ENCODE data around the gene CRYGN.

Gene CRYGN

GRCh38 chr7:151410405-151411390 lies 29.2 kb downstream of the CRYGN start:
- TF ChIP-seq NFRKB (IDR thresholded peaks at IDR 0.05), result no peak
- no peak for TF ChIP-seq FOXM1 (IDR thresholded peaks at IDR 0.05; ENCODE audit: borderline replicate concordance)
- no peak for TF ChIP-seq ZNF384 (IDR thresholded peaks at IDR 0.05)
- TF ChIP-seq ARNT (IDR thresholded peaks at IDR 0.05), result no peak
- no peak for TF ChIP-seq CTBP1 (IDR thresholded peaks at IDR 0.05; ENCODE audit: borderline replicate concordance)
- TF ChIP-seq LEF1 (IDR thresholded peaks at IDR 0.05; ENCODE audit: borderline replicate concordance), result no peak
- no peak for TF ChIP-seq BHLHE40 (IDR thresholded peaks at IDR 0.05; ENCODE audit: borderline replicate concordance)
- TF ChIP-seq TARDBP (IDR thresholded peaks at IDR 0.05), result no peak
- TF ChIP-seq FOXA1 (IDR thresholded peaks at IDR 0.05), result no peak
- no peak for DNase-seq (ENCODE audit: extremely low spot score)
- ChIA-PET CTCF (no interaction called here), POLR2A (no interaction called here)

GRCh38 chr7:151409667-151410404 lies 30.1 kb downstream of the CRYGN start, which contains the start of gene WDR86:
Gene WDR86 (minus strand): TSS chr7:151410038. CDS start chr7:151409589, 449 bp downstream.
- DNase-seq (ENCODE audit: extremely low spot score), result no peak
- TF ChIP-seq FOXK2 (IDR thresholded peaks at IDR 0.05) (no peak), BHLHE40 (IDR thresholded peaks at IDR 0.05; ENCODE audit: borderline replicate concordance) (no peak), FOXM1 (IDR thresholded peaks at IDR 0.05; ENCODE audit: borderline replicate concordance) (no peak), LEF1 (IDR thresholded peaks at IDR 0.05; ENCODE audit: borderline replicate concordance) (no peak), L3MBTL2 (conservative IDR thresholded peaks at IDR 0.05) (no peak), SP1 (IDR thresholded peaks at IDR 0.05) (no peak), HDGF (IDR thresholded peaks at IDR 0.05; ENCODE audit: borderline replicate concordance) (no peak), ARNT (IDR thresholded peaks at IDR 0.05) (no peak), FOXA1 (IDR thresholded peaks at IDR 0.05) (no peak), SUZ12 (IDR thresholded peaks at IDR 0.05) (no peak), CTBP1 (IDR thresholded peaks at IDR 0.05; ENCODE audit: borderline replicate concordance) (no peak), ZNF384 (IDR thresholded peaks at IDR 0.05) (no peak), NFRKB (IDR thresholded peaks at IDR 0.05) (no peak), ELF4 (IDR thresholded peaks at IDR 0.05) (no peak), TARDBP (IDR thresholded peaks at IDR 0.05) (no peak)
- TF ChIP-seq, protein P1, sequence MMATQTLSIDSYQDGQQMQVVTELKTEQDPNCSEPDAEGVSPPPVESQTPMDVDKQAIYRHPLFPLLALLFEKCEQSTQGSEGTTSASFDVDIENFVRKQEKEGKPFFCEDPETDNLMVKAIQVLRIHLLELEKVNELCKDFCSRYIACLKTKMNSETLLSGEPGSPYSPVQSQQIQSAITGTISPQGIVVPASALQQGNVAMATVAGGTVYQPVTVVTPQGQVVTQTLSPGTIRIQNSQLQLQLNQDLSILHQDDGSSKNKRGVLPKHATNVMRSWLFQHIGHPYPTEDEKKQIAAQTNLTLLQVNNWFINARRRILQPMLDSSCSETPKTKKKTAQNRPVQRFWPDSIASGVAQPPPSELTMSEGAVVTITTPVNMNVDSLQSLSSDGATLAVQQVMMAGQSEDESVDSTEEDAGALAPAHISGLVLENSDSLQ (IDR thresholded peaks at IDR 0.05), result no peak
- ChIA-PET POLR2A (no interaction called here), CTCF (no interaction called here)

GRCh38 chr7:151408839-151409666 lies 30.9 kb downstream of the CRYGN start:
- ChIA-PET CTCF (no interaction called here), POLR2A (no interaction called here)
- TF ChIP-seq CTBP1 (IDR thresholded peaks at IDR 0.05; ENCODE audit: borderline replicate concordance) (no peak), ZNF384 (IDR thresholded peaks at IDR 0.05) (no peak), NFRKB (IDR thresholded peaks at IDR 0.05) (no peak), ARNT (IDR thresholded peaks at IDR 0.05) (no peak), FOXK2 (IDR thresholded peaks at IDR 0.05) (no peak), FOXM1 (IDR thresholded peaks at IDR 0.05; ENCODE audit: borderline replicate concordance) (no peak)
- no peak for DNase-seq (ENCODE audit: extremely low spot score)

DNA sequence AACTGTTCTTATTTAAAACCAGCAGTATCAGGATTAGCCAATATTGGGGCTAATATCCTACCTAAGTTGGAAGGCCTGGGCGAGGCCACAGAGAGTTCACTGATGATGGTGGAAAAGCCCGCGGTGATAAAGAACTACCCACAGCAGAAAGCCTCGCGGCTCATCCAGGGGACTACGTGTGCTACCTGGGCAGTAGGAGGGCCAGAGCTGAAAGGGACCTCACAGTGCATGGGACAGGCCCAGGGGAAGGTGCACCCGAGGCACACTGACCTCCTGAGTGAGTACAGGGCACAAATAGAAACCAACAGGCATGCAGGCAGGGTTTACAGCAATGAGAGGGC lies 31.5 kb downstream of the CRYGN start:
- DNase-seq (ENCODE audit: extremely low spot score), result no peak
- POLR2A ChIA-PET, result no interaction called here
- CTCF ChIA-PET, result no interaction called here
- no peak for TF ChIP-seq ELF4 (IDR thresholded peaks at IDR 0.05)
- TF ChIP-seq, protein P1 (IDR thresholded peaks at IDR 0.05), result no peak
- TF ChIP-seq ZNF384 (IDR thresholded peaks at IDR 0.05), result no peak
- TF ChIP-seq FOXK2 (IDR thresholded peaks at IDR 0.05), result no peak
- no peak for TF ChIP-seq TARDBP (IDR thresholded peaks at IDR 0.05)
- TF ChIP-seq BHLHE40 (IDR thresholded peaks at IDR 0.05; ENCODE audit: borderline replicate concordance), result no peak
- TF ChIP-seq SP1 (IDR thresholded peaks at IDR 0.05), result no peak
- no peak for TF ChIP-seq HDGF (IDR thresholded peaks at IDR 0.05; ENCODE audit: borderline replicate concordance)
- no peak for TF ChIP-seq CTBP1 (IDR thresholded peaks at IDR 0.05; ENCODE audit: borderline replicate concordance)
- no peak for TF ChIP-seq SUZ12 (IDR thresholded peaks at IDR 0.05)
- no peak for TF ChIP-seq NFRKB (IDR thresholded peaks at IDR 0.05)
- no peak for TF ChIP-seq ARNT (IDR thresholded peaks at IDR 0.05)
- TF ChIP-seq FOXA1 (IDR thresholded peaks at IDR 0.05), result no peak
- no peak for TF ChIP-seq FOXM1 (IDR thresholded peaks at IDR 0.05; ENCODE audit: borderline replicate concordance)

- no peak for TF ChIP-seq SP1 (IDR thresholded peaks at IDR 0.05)
- TF ChIP-seq NFRKB (IDR thresholded peaks at IDR 0.05), result no peak
- no peak for TF ChIP-seq FOXK2 (IDR thresholded peaks at IDR 0.05)
- DNase-seq (ENCODE audit: extremely low spot score), result no peak
- CTCF ChIA-PET, result no interaction called here
- POLR2A ChIA-PET, result no interaction called here
These were observed 32.9 kb downstream of the CRYGN start for GRCh38 chr7:151406886-151407583.

Measured in HEK293T (cell line).